GM13976 (cell line): ENCODE results near the gene TEAD4.

Experiments used
- DNase-seq: peaks from one replicate; pipeline ENCODE4 v3.0.0; 2012; ENCODE audit warnings: low spot score
- CTCF ChIP-seq: IDR thresholded peaks from 2 replicates; pipeline ENCODE4 v1.5.1; 2012; ENCODE audit warnings: borderline replicate concordance, mild to moderate bottlenecking; ENCODE audit not compliant: insufficient read depth; ENCODE audit errors: extremely low read depth, missing control alignments, control extremely low read depth
- in situ Hi-C: fragments of 300-500 bp; cut with MboI; formaldehyde crosslinking; loops from one replicate; pipeline ENCODE4 v1.12.0; 2022; ENCODE audit warnings: low sequenced_read_pairs, mixed read lengths, inconsistent platforms; ENCODE audit not compliant: unreplicated experiment

TEAD4 gene

GRCh38 chr12:2976581-2976996 is 17.4 kb downstream of the TEAD4 start:
- no peak for DNase-seq
- in situ Hi-C loops, result no loop called here
- no peak for TF ChIP-seq CTCF

- no peak for TF ChIP-seq CTCF
- no peak for DNase-seq
- in situ Hi-C loops, result no loop called here
Observed at GRCh38 chr12:2977776-2978175, 18.6 kb downstream of the TEAD4 start.

GRCh38 chr12:2979806-2980205 is 20.6 kb downstream of the TEAD4 start:
- no peak for DNase-seq
- in situ Hi-C loops, result no loop called here
- no peak for TF ChIP-seq CTCF

- in situ Hi-C loops, result no loop called here
- no peak for TF ChIP-seq CTCF
- DNase-seq, result no peak
Observed at GRCh38 chr12:2980630-2981029, 21.4 kb downstream of the TEAD4 start.

GRCh38 chr12:2982361-2982760 is 23.2 kb downstream of the TEAD4 start:
- no peak for TF ChIP-seq CTCF
- no peak for DNase-seq
- in situ Hi-C loops, result no loop called here

DNA sequence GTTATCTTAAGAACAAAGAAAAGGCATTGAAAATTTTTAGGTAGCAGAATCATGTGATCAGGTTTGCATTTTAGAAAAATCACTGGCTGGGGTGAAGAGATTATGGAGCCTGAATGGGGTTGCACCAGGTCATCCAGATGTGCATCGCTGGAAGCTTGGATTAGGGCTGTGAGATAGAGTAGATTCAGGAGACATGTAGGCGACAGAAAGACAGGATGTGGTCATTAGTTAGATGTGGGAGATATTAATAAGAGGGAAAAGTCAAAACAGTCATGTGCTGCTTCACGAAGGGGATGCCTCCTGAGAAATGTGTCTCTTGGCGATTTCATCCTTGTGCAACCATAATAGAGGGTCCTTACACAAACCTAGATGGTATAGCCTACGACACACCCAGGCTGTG is 25.1 kb downstream of the TEAD4 start:
- in situ Hi-C loops, result no loop called here
- no peak for TF ChIP-seq CTCF
- no peak for DNase-seq

DNA sequence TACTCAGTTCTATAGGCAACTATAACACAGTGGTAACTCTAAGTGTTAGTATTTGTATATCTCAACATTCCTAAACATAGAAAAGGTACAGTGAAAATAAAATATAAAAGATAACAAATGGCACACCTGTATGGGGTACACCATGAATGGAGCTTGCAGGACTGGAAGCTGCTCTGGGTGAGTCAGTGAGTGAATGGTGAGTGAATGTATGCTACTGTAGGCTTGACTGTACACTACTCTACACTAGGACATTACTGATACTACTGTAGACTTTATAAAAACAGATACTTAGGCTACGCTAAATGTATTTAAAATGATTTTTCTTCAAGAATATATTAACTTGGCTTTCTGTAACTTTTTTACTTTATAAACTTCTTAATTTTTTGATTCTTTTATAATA is 25.5 kb downstream of the TEAD4 start:
- in situ Hi-C loops, result no loop called here
- no peak for TF ChIP-seq CTCF
- DNase-seq, result no peak
